Coronary artery (tissue), 2 donors: ENCODE data around the gene TBC1D5.

Experiments used
- DNase-seq: peaks from one replicate; pipeline ENCODE4 v3.0.0-alpha.2; 2017; ENCODE audit warnings: low spot score
- H3K27ac ChIP-seq, 2 donors: fragments of 200-600 bp; sonication (generic); one replicate each; pipeline ENCODE4 v1.5.1; 2016 to 2019
- H3K4me3 ChIP-seq: fragments of 200-600 bp; sonication (generic); 2 replicates; pipeline ENCODE4 v1.5.1; 2016; ENCODE audit warnings: mild to moderate bottlenecking, moderate library complexity
- CTCF ChIP-seq: fragments of 200-600 bp; sonication (generic); IDR thresholded peaks from one replicate; pipeline ENCODE4 v1.5.1; 2019; ENCODE audit warnings: antibody characterized with exemption

Gene TBC1D5

GRCh38 chr3:17605934-17606333, 136.5 kb downstream of the TBC1D5 start:
- Histone ChIP-seq H3K4me3 (no peak overlapping the region), H3K27ac (no peak overlapping the region)
- no peak for TF ChIP-seq CTCF
- DNase-seq: no peak

GRCh38 chr3:17605032-17605431, 137.4 kb downstream of the TBC1D5 start:
- no peak overlapping the region for H3K4me3 ChIP-seq
- DNase-seq: no peak
- H3K27ac ChIP-seq: no peak overlapping the region
- TF ChIP-seq CTCF: no peak

- H3K4me3 ChIP-seq: no peak overlapping the region
- TF ChIP-seq CTCF: no peak
- DNase-seq: no peak
- no peak overlapping the region for H3K27ac ChIP-seq
Measured at GRCh38 chr3:17602126-17602525, 140.3 kb downstream of the TBC1D5 start.

GRCh38 chr3:17592956-17593355, 149.5 kb downstream of the TBC1D5 start:
- no peak for TF ChIP-seq CTCF
- H3K4me3 ChIP-seq: no peak overlapping the region
- DNase-seq: no peak
- H3K27ac ChIP-seq: no peak overlapping the region

GRCh38 chr3:17590465-17590864, 152.0 kb downstream of the TBC1D5 start:
- DNase-seq: no peak
- no peak for TF ChIP-seq CTCF
- Histone ChIP-seq H3K27ac (no peak overlapping the region), H3K4me3 (no peak overlapping the region)

GRCh38 chr3:17589888-17590287, 152.5 kb downstream of the TBC1D5 start:
- Histone ChIP-seq H3K4me3 (no peak overlapping the region), H3K27ac (no peak overlapping the region)
- TF ChIP-seq CTCF: no peak
- no peak for DNase-seq

- no peak overlapping the region for H3K27ac ChIP-seq
- DNase-seq: no peak
- H3K4me3 ChIP-seq: no peak overlapping the region
- TF ChIP-seq CTCF: no peak
Measured at GRCh38 chr3:17588422-17588821, 154.0 kb downstream of the TBC1D5 start.
